ENCODE measurements around the gene KRT31.
A peak's percentile ranks its signal among the peaks of the same experiment; 100 is the strongest.
"Not testable (repeated sequence)": the region's sequence is repeated elsewhere in the genome, so short reads cannot be mapped to it uniquely, and the experiment has no call there.

Gene KRT31

GRCh38 chr17:41417576-41418015 lies 20.2 kb upstream of the KRT31 start:
- DNase-seq (ENCODE audit: low read depth in 2 of 2): no peak

- no peak for DNase-seq (ENCODE audit: low read depth in 2 of 2)
Observed at GRCh38 chr17:41417127-41417526, 19.7 kb upstream of the KRT31 start.

DNA sequence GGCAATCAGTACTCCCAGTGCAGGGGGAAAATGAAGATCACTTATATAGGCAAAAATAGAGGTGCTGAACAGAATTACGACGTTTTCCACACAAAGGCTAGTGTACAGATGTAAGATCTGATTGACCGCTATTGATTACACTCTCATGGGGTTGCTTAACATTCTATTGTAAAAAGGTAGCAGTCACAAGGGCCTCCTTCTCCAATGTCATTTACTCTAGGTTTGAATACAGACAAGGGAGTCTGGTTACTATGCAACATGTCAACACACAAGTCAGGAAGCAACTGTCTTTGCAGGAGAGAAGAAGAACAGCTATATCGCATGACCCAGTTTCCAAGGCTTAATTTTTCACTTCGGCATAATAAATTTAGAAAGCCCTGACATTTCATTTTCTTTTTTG lies 19.1 kb upstream of the KRT31 start:
- no peak for DNase-seq (ENCODE audit: low read depth in 2 of 2)

- DNase-seq (ENCODE audit: low read depth in 2 of 2): no peak
Observed at GRCh38 chr17:41415833-41416335, 18.5 kb upstream of the KRT31 start.

DNA sequence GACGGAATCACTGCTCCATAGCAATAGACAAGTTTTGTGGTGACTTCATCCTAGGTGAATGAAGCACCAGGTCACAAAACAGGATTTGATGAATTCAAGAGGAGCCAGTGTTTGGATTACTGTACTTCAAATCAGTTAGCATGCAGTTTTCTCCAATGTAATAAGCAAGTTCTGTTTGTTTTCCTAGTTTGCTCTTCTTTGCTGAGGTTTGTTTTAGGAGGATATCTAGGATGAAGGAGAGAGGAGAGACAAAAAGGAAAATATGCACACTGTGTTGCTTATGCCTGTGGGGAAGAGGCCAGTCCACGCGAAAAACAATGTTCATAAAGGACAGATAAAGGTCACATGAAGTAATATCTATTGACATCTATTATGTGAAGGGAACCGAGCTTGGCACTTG lies 18.0 kb upstream of the KRT31 start:
- DNase-seq (ENCODE audit: low read depth in 2 of 2): no peak

GRCh38 chr17:41413982-41414381 lies 16.6 kb upstream of the KRT31 start:
- no peak for DNase-seq (ENCODE audit: low read depth in 2 of 2)

DNA sequence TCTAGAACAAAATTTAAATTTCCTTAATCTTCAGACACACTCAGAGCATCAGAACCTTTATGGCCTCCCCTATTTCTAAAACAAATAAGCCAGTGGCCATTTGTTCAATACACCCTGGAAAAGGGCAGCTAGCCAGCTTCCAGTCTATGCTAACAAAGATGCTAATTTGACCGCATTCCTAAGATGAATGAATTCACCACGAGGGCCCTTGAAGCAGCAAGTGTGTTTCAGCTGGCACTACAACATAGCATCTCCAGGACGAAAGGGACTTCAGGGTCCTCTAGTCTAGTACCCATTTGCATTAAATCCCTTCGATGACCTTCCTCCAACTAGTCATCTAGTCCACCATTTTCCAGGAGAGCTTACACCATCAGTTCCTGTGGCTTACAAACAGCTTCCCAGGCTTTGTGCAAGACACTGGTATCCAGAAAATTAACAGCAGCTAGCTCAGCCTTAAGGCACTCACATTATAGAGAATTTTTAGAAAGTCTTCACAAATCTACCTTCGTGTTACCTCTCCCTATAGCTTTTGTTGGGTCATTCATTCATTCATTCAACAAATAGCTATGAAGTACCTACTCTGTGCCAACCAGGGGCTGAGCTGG lies 16.0 kb upstream of the KRT31 start:
- no peak for DNase-seq (ENCODE audit: low read depth in 2 of 2)

GRCh38 chr17:41411072-41411840 lies 13.8 kb upstream of the KRT31 start:
- no peak for DNase-seq (ENCODE audit: low read depth in 2 of 2)

DNA sequence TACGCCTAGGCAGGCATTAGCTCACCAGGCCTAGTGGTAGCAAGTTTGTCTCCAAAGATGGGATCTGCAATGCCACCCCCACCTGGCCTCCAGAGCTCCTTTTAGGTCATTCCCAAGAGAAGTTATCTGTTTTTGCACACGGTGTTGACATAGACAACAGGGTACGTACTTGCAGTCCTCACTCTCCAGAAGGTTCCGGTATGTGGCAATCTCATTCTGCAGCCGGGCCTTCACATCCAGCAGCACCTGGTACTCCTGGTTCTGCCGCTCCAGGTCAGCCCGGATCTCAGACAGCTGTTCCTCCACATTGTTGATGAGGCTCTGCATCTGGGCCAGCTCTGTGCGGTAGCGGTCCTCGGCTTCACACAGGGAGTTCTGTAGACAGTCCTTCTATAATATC lies 9.8 kb upstream of the KRT31 start:
- no peak for DNase-seq (ENCODE audit: low read depth in 2 of 2)

DNA sequence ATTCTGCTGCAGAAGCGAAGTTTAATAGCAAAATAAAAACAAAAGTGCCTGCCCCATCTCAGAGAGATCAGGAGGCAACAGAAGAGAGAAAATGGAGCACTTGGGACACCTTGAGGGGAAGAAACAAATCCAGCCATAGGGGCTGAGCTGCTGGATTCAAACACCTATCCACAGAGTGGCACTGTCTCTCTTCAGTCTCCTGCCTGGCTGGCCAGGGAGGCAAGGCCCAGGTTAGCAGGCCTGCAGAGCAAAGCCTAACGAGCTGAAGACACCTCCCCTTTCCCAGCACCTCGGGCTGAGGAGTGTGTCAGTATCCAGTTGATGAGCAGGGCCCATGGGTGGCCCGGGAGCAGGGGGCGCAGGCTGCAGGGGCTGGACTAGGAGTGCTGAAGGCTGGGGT lies 8.8 kb upstream of the KRT31 start:
- DNase-seq (ENCODE audit: low read depth in 2 of 2): no peak

- DNase-seq (ENCODE audit: low read depth in 2 of 2): peak in 1 of 2 donors; percentile 12
Observed at GRCh38 chr17:41404024-41404671, 6.7 kb upstream of the KRT31 start.

DNA sequence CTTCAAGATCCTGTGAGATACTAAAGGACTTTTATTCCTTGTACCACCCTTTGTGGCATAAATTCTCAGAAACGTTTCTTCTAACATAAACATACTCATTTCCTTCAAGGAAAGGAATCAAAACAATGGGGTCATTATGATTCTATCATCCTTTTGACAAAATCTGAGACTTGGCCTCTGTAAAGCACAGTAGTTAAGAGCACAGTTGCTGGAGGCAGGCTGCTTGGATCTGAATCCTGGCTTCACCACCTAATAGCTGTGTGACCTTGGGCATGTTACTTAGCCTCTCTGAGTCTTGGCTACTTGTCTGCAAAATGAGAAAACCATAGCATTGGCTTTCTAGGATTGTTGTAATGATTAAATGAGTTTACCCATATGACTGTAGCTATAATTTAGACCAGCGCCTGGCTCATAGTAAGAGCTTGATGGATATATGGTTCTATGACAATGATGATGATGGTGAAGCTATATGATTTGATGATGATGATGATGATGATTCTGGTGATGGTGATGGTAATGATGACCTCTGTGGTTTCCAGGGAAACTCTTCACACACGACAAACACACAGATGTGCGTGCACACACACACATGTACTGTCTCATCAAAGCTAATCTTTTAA lies 6.1 kb upstream of the KRT31 start:
- DNase-seq (ENCODE audit: low read depth in 2 of 2): peak in 1 of 2 donors; percentile 31

DNA sequence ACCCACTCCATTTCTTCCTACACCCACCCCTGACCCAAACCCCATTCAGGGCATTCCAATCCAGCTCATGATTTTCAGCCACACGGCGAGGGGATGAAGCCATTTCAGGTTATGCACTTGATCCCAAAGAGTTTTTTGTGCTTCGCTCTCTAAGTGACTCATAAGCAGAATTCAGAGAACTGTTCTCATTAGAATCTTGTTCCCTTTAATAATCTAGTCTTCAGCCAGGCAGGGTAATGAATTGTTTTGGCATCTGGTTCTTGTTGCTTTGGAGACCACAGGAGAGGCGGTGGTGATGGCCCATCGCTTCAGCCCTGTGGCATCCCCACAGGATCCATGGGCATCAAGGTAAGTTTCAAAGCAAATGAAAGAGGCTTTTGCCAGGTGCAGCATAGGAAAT lies 4.8 kb upstream of the KRT31 start:
- no peak for DNase-seq (ENCODE audit: low read depth in 2 of 2)

GRCh38 chr17:41396340-41396739 lies 1.1 kb downstream of the KRT31 start:
- no peak for DNase-seq (ENCODE audit: low read depth in 2 of 2)

- no peak for DNase-seq (ENCODE audit: low read depth in 2 of 2)
Observed at GRCh38 chr17:41395611-41396010, 1.8 kb downstream of the KRT31 start.

DNA sequence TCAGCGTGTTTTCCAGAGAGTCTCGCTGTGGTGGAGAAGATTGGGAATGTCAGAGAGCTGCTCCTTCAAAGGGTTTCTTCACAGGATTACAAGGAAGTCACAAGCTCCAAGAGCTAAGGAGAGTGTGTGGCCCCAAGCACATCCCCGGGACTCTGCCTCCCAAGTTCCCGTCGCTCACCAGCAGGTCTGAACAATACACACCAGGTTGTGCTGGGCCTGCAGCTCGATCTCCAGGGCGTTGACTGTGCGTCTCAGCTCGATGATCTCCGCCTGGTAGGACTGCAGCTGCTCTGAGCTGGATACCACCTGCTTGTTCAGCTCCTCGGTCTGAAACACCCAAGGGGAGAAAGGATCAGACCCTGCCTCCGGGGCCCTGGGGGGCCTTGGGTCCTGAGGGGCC lies 2.4 kb downstream of the KRT31 start:
- DNase-seq (ENCODE audit: low read depth in 2 of 2): not testable (repeated sequence)

DNA sequence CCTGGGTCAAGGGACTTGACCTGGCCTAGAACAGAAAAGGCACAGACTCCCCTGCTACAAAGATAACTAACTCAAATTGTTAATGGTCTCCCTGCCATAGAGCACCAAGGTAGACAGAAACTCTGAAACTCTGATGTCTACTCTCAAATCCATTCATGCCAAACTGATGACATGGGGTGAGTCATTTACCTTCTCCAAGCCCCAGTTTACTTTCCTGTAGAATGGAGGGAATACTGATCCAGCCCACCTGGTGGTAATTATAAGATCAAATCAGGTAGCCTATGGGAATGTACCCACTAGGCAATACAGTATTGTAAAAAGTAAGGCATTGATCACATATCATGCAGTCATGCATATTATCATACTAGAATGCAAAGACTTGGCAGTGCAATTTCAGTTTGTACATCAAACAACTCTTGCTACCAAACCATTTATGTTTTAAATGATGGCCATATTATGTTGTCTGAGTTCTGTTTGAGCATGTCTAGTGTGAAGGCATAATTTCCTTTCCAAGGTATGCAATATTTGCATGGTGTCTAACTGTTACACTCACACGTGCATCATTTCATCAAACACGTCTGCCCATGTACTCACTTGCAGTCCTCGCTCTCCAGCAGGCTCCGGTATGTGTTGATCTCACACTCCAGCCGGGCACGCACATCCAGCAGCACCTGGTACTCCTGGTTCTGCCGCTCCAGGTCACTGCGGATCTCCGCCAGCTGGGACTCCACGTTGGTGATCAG lies 3.0 kb downstream of the KRT31 start:
- no peak for DNase-seq (ENCODE audit: low read depth in 2 of 2)

- no peak for DNase-seq (ENCODE audit: low read depth in 2 of 2)
Observed at GRCh38 chr17:41393826-41394225, 3.6 kb downstream of the KRT31 start.

DNA sequence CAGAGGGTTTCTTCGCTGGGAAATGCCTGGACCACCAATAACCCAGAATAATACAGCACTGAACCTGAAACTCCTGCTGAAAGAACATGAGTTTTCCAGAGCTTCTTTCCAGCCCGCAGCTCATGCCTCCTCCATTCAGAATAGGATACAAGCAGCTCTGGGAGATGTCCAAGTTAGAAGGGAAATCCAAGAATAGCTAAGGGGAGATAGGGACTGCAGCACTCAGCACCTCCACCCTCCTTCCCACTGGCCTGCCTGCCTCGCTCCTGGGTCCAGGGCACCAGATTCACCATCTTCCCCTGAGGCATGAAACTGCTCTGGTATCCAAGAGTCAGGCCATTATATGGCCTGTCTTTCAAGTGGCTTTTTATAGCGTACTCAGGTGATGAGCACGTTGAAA lies 4.1 kb downstream of the KRT31 start:
- DNase-seq (ENCODE audit: low read depth in 2 of 2): no peak

- no peak for DNase-seq (ENCODE audit: low read depth in 2 of 2)
Observed at GRCh38 chr17:41392278-41392677, 5.1 kb downstream of the KRT31 start.

GRCh38 chr17:41391535-41391934 lies 5.9 kb downstream of the KRT31 start:
- no peak for DNase-seq (ENCODE audit: low read depth in 2 of 2)
